Fibroblast of lung (primary cell): Measurements from ENCODE around the gene FOXM1. TPM values are rescaled to one million over a fixed set of nuclear protein-coding genes. Genes with fewer than 3 reads are reported as not detected.

Experiments
- DNase-seq, 2 donors: peaks; one replicate each; pipeline versions ENCODE4 v3.0.0 to v3.0.0-alpha.2; 2010; ENCODE audit warnings: low read depth in 2 of 2
- H2AFZ ChIP-seq: 2 replicates; pipeline ENCODE4 v1.5.1; 2012; ENCODE audit warnings: low read length, control low read depth, inconsistent platforms
- H3K27ac ChIP-seq: 2 replicates; pipeline ENCODE4 v1.5.1; 2011; ENCODE audit warnings: low read length, control low read depth; ENCODE audit not compliant: insufficient read depth
- H3K27me3 ChIP-seq: 2 replicates; pipeline ENCODE4 v1.5.1; 2011; ENCODE audit warnings: mild to moderate bottlenecking, low read length; ENCODE audit not compliant: control insufficient read depth, insufficient read depth
- H3K36me3 ChIP-seq: 2 replicates; pipeline ENCODE4 v1.5.1; 2011; ENCODE audit warnings: low read length; ENCODE audit not compliant: control insufficient read depth, insufficient read depth
- H3K4me1 ChIP-seq: 2 replicates; pipeline ENCODE4 v1.5.1; 2011; ENCODE audit warnings: low read length; ENCODE audit not compliant: control insufficient read depth, insufficient read depth; ENCODE audit errors: extremely low read depth
- H3K4me2 ChIP-seq: 2 replicates; pipeline ENCODE4 v1.5.1; 2011; ENCODE audit warnings: low read length, control low read depth; ENCODE audit not compliant: insufficient read depth; ENCODE audit errors: extremely low read depth
- H3K4me3 ChIP-seq, 4 experiments: fragments of 200-600 bp in 1 of 4; sonication (generic) in 1 of 4; replicated peaks in 1 of 4; 2 replicates each; pipeline ENCODE4 v1.5.1; 2011 to 2016; ENCODE audit warnings: low read length in 4 of 4, low read depth in 3 of 4, mild to moderate bottlenecking in 3 of 4, control low read depth in 2 of 4, inconsistent platforms in 1 of 4, mixed read lengths in 1 of 4; ENCODE audit not compliant: insufficient read depth in 1 of 4; ENCODE audit errors: control extremely low read depth in 1 of 4
- H3K79me2 ChIP-seq: 2 replicates; pipeline ENCODE4 v1.5.1; 2012; ENCODE audit warnings: mild to moderate bottlenecking, low read length, inconsistent platforms; ENCODE audit not compliant: control insufficient read depth, insufficient read depth
- H3K9ac ChIP-seq: 2 replicates; pipeline ENCODE4 v1.5.1; 2011; ENCODE audit warnings: mild to moderate bottlenecking, low read length, control low read depth; ENCODE audit not compliant: insufficient read depth
- H3K9me3 ChIP-seq: 2 replicates; pipeline ENCODE4 v1.5.1; 2012; ENCODE audit warnings: low read depth, low read length; ENCODE audit not compliant: control insufficient read depth, insufficient read depth
- H4K20me1 ChIP-seq: 2 replicates; pipeline ENCODE4 v1.5.1; 2011; ENCODE audit warnings: low read length; ENCODE audit not compliant: control insufficient read depth, insufficient read depth; ENCODE audit errors: extremely low read depth
- EZH2 ChIP-seq: IDR thresholded peaks from 2 replicates; pipeline ENCODE4 v1.5.1; 2012; ENCODE audit warnings: low read length, control low read depth, mild to moderate bottlenecking; ENCODE audit errors: missing control alignments
- polyA plus RNA-seq, 2 donors: library from polyadenylated mRNA; depleted of rRNA in 1 of 2; stranded (reverse) in 1 of 2; unstranded in 1 of 2; fragments of >200 nt; gene quantifications; 2 replicates each; pipeline ENCODE4 v1.2.1, GENCODE V29; 2011 to 2012; ENCODE audit warnings: missing spikeins in 1 of 2
- total RNA-seq: library from RNA; depleted of rRNA; stranded (reverse); fragments of >200 nt; gene quantifications from 2 replicates; pipeline ENCODE4 v1.2.1, GENCODE V29; 2014
- TF ChIP-seq, protein P1 (sequence below), 2 donors: IDR thresholded peaks in 1 of 2; conservative IDR thresholded peaks in 1 of 2; 1 replicate in 1 of 2; 2 replicates in 1 of 2; pipeline ENCODE4 v1.5.1; 2011 to 2012; ENCODE audit warnings: low read length in 2 of 2, control low read depth in 1 of 2, inconsistent platforms in 1 of 2, low read depth in 1 of 2, mild to moderate bottlenecking in 1 of 2

FOXM1 gene
- total and polyA plus RNA-seq, 2 donors (not counting 1 experiment from before 2014, with no cell fraction given) = 7.3 to 14.6 TPM

DNA sequence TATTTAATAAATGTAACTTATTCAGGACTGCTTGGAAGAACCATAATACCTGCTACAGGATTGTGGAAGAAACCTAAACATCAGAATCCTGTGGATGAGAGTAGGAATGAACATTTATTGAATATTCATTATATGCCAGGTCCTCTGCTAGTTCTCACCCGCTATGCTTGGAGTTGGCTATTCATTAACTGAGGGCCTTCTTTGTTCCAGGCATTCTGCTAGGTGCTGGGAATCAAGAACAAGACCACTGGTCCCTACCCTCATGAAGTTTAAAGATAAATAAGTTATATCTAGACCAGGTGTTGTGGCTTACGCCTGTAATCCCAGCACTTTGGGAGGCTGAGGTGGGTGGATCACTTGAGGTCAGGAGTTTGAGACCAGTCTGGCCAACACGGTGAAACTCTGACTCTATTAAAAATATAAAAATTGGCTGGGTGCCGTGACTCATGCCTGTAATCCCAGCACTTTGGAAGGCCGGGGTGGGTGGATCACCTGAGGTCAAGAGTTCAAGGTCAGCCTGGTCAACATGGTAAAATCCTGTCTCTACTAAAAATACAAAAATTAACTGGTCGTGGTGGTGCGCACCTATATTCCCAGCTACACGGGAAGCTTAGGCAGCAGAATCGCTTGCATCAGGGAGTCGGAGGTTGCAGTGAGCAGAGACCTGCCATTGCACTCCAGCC lies 9.9 kb upstream of the FOXM1 start:
- Histone ChIP-seq H3K27me3 (no peaks in the 10 kb centered on the region), H3K79me2 (peaks cover 10% of the 10 kb centered on the region), H2AFZ (no peak overlapping the region), H3K9ac (no peak overlapping the region), H3K4me2 (no peak overlapping the region), H3K4me3 (no peak overlapping the region), H3K36me3 (no peaks in the 10 kb centered on the region), H3K27ac (no peak overlapping the region), H3K4me1 (peaks cover 3% of the 10 kb centered on the region), H3K9me3 (no peaks in the 10 kb centered on the region), H4K20me1 (no peaks in the 10 kb centered on the region)
- DNase-seq = no peak
- TF ChIP-seq, protein P1, sequence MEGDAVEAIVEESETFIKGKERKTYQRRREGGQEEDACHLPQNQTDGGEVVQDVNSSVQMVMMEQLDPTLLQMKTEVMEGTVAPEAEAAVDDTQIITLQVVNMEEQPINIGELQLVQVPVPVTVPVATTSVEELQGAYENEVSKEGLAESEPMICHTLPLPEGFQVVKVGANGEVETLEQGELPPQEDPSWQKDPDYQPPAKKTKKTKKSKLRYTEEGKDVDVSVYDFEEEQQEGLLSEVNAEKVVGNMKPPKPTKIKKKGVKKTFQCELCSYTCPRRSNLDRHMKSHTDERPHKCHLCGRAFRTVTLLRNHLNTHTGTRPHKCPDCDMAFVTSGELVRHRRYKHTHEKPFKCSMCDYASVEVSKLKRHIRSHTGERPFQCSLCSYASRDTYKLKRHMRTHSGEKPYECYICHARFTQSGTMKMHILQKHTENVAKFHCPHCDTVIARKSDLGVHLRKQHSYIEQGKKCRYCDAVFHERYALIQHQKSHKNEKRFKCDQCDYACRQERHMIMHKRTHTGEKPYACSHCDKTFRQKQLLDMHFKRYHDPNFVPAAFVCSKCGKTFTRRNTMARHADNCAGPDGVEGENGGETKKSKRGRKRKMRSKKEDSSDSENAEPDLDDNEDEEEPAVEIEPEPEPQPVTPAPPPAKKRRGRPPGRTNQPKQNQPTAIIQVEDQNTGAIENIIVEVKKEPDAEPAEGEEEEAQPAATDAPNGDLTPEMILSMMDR (conservative IDR thresholded peaks at IDR 0.05 in 1 of 2, IDR thresholded peaks at IDR 0.05 in 1 of 2; ENCODE audit: low read depth in 1 of 2, low read length in 2 of 2) = no peak
- TF ChIP-seq EZH2 = no peak

DNA sequence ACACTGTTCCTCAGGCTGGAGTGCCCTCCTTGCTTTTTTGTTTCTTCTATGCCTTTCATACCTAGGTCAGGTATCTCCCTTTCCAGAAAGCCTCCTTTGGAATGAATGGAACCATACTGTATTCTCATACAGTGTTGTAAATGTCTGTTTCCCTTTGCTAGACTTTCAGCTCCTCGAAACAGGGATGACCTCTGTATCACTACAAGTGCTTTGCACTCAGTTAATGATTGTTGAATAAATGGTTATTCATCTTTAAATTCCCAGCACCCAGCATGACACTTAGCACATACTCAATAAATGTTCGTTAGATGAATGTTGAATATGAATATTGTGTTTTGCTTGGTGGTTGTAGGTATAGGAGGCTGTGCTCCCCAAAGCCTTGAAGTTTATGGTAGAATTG lies 7.8 kb upstream of the FOXM1 start:
- Histone ChIP-seq H3K27me3 (no peaks in the 10 kb centered on the region), H3K9me3 (no peaks in the 10 kb centered on the region), H3K27ac (no peak overlapping the region), H3K4me1 (no peaks in the 10 kb centered on the region), H4K20me1 (no peaks in the 10 kb centered on the region), H3K79me2 (peaks cover 13% of the 10 kb centered on the region), H2AFZ (no peak overlapping the region), H3K4me3 (no peak overlapping the region), H3K36me3 (no peaks in the 10 kb centered on the region), H3K4me2 (no peak overlapping the region), H3K9ac (no peak overlapping the region)
- no peak for DNase-seq
- no peak for TF ChIP-seq EZH2
- TF ChIP-seq, protein P1 (conservative IDR thresholded peaks at IDR 0.05 in 1 of 2, IDR thresholded peaks at IDR 0.05 in 1 of 2; ENCODE audit: low read depth in 1 of 2, low read length in 2 of 2) = no peak

DNA sequence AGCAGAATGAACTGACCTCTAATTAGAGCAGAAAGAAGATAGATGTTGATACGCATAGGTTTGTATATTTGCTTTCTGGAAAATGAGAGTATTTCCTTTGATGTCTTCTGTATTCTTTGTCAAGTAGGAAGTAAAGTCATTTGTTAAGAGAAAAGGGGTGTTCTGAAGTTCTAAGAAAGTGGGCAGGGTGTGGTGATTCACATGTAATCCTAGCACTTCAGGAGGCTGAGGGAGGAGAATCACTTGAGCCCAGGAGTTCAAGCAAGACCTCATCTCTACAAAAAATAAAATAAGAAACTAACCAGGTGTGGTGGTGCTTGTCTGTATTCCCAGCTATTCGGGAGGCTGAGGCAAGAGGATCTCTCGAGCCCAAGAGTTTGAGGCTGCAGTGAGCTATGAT lies 2.9 kb upstream of the FOXM1 start:
- H3K36me3 ChIP-seq = no peaks in the 10 kb centered on the region
- no peak overlapping the region for H3K27ac ChIP-seq
- DNase-seq = no peak
- no peak overlapping the region for H3K4me3 ChIP-seq
- peaks cover 49% of the 10 kb centered on the region for H3K79me2 ChIP-seq
- H3K9me3 ChIP-seq = no peaks in the 10 kb centered on the region
- H3K9ac ChIP-seq = no peak overlapping the region
- H3K4me2 ChIP-seq = no peak overlapping the region
- no peak for TF ChIP-seq EZH2
- TF ChIP-seq, protein P1 (conservative IDR thresholded peaks at IDR 0.05 in 1 of 2, IDR thresholded peaks at IDR 0.05 in 1 of 2; ENCODE audit: low read depth in 1 of 2, low read length in 2 of 2) = no peak
- H4K20me1 ChIP-seq = no peaks in the 10 kb centered on the region
- no peaks in the 10 kb centered on the region for H3K27me3 ChIP-seq
- no peak overlapping the region for H2AFZ ChIP-seq
- peaks cover 6% of the 10 kb centered on the region for H3K4me1 ChIP-seq
